HepG2 (cell line): Measurements from ENCODE around the gene DUS1L. TPM values are rescaled to one million over a fixed set of nuclear protein-coding genes. Genes with fewer than 3 reads are reported as not detected.
A peak's percentile ranks its signal among the peaks of the same experiment; 100 is the strongest.

Experiments used
- ATF1 ChIP-seq: IDR thresholded peaks from 2 replicates; pipeline ENCODE4 v1.6.1; 2016; ENCODE audit warnings: mild to moderate bottlenecking, control low read depth
- ATF4 ChIP-seq, 2 experiments: fragments of 450-650 bp in 1 of 2; sonication (generic) in 1 of 2; formaldehyde crosslinking; IDR thresholded peaks; 2 replicates each; pipeline versions ENCODE4 v1.5.0 to v1.8.0; 2020 to 2022; ENCODE audit warnings: mild to moderate bottlenecking in 1 of 2, missing genetic modification reagents in 1 of 2
- CTCF ChIP-seq: sonication (generic); formaldehyde crosslinking; IDR thresholded peaks from 2 replicates; pipeline ENCODE4 v1.5.0; 2020; ENCODE audit warnings: mild to moderate bottlenecking, missing genetic modification reagents, moderate library complexity
- GABPB1 ChIP-seq: IDR thresholded peaks from 2 replicates; pipeline ENCODE4 v1.6.1; 2016; ENCODE audit warnings: mild to moderate bottlenecking, missing genetic modification reagents, moderate library complexity, missing compliant biosample characterization
- HNF4A ChIP-seq: sonication (generic); formaldehyde crosslinking; IDR thresholded peaks from 2 replicates; pipeline ENCODE4 v1.4.0; 2020; ENCODE audit warnings: missing genetic modification reagents
- MIXL1 ChIP-seq: IDR thresholded peaks from 2 replicates; pipeline ENCODE4 v1.6.1; 2016
- PBX3 ChIP-seq: sonication (generic); formaldehyde crosslinking; IDR thresholded peaks from 2 replicates; pipeline ENCODE4 v1.8.1; 2023; ENCODE audit warnings: missing genetic modification reagents, inconsistent platforms, borderline replicate concordance
- PRDM15 ChIP-seq: sonication (generic); formaldehyde crosslinking; IDR thresholded peaks from 2 replicates; pipeline ENCODE4 v1.4.0; 2020; ENCODE audit warnings: missing genetic modification reagents
- SIN3A ChIP-seq: IDR thresholded peaks from 2 replicates; pipeline ENCODE4 v1.6.1; 2011; ENCODE audit warnings: low read depth, mild to moderate bottlenecking, control low read depth, low read length, borderline replicate concordance
- WIZ ChIP-seq: sonication (generic); formaldehyde crosslinking; IDR thresholded peaks from 2 replicates; pipeline ENCODE4 v1.5.1; 2020; ENCODE audit warnings: mild to moderate bottlenecking, missing genetic modification reagents
- ZBTB7B ChIP-seq: sonication (generic); formaldehyde crosslinking; IDR thresholded peaks from 2 replicates; pipeline ENCODE4 v1.4.0; 2020; ENCODE audit warnings: missing genetic modification reagents
- polyA plus RNA-seq, 8 experiments: library from polyadenylated mRNA; depleted of rRNA in 3 of 8; stranded (reverse) in 7 of 8; unstranded in 1 of 8; fragments of >200 nt; fragmentation: Illumina TruSeq in 4 of 8; extraction: Trizol in 4 of 8; gene quantifications; 2 replicates each; pipeline versions ENCODE4 v1.2.1 to v1.2.3, GENCODE V29; 2011 to 2016; ENCODE audit warnings: low read depth in 4 of 8, missing spikeins in 1 of 8, mixed read lengths in 1 of 8; ENCODE audit not compliant: insufficient read depth in 1 of 8
- total RNA-seq, 5 experiments: library from RNA; depleted of rRNA; stranded (reverse); fragments of >200 nt; fragmentation: Illumina TruSeq; extraction: Trizol; gene quantifications; 2 replicates each; pipeline ENCODE4 v1.2.3, GENCODE V29; 2016; ENCODE audit warnings: low read depth in 1 of 5
- TF ChIP-seq, protein P1 (sequence below): sonication (generic); formaldehyde crosslinking; conservative IDR thresholded peaks from 2 replicates; pipeline ENCODE4 v1.4.0; 2020; ENCODE audit warnings: missing genetic modification reagents
- TF ChIP-seq, protein P2 (sequence below): sonication (generic); formaldehyde crosslinking; IDR thresholded peaks from 2 replicates; pipeline ENCODE4 v1.4.0; 2020; ENCODE audit warnings: missing genetic modification reagents

DUS1L gene
- total and polyA plus RNA-seq, 2 of the 13 experiments (the other 11 are each of a cell fraction or from before 2014, with no cell fraction given) = 81.0 to 109 TPM

- peak; percentile 58 for TF ChIP-seq CTCF
- TF ChIP-seq ZBTB7B = 0 out of 2 replicates have a peak, but pooled peaks have one; percentile 6
- TF ChIP-seq ATF1 (CRISPR knock-in tag) = no peak
- TF ChIP-seq WIZ = 0 out of 2 replicates have a peak, but pooled peaks have one; percentile 56
- TF ChIP-seq PRDM15 (CRISPR knock-in tag) = peak; percentile 75
- 0 out of 2 replicates have a peak, but pooled peaks have one; percentile 6 for TF ChIP-seq SIN3A
- 0 out of 2 replicates have a peak, but pooled peaks have one; percentile 0 for TF ChIP-seq GABPB1 (CRISPR knock-in tag)
- TF ChIP-seq HNF4A (CRISPR knock-in tag) = no peak
- no peak for TF ChIP-seq ATF4 (CRISPR knock-in tag; IDR thresholded peaks at IDR 0.05)
- no peak for TF ChIP-seq PBX3
- TF ChIP-seq, protein P1, sequence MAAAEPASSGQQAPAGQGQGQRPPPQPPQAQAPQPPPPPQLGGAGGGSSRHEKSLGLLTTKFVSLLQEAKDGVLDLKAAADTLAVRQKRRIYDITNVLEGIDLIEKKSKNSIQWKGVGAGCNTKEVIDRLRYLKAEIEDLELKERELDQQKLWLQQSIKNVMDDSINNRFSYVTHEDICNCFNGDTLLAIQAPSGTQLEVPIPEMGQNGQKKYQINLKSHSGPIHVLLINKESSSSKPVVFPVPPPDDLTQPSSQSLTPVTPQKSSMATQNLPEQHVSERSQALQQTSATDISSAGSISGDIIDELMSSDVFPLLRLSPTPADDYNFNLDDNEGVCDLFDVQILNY (CRISPR knock-in tag) = no peak
- TF ChIP-seq, protein P2, sequence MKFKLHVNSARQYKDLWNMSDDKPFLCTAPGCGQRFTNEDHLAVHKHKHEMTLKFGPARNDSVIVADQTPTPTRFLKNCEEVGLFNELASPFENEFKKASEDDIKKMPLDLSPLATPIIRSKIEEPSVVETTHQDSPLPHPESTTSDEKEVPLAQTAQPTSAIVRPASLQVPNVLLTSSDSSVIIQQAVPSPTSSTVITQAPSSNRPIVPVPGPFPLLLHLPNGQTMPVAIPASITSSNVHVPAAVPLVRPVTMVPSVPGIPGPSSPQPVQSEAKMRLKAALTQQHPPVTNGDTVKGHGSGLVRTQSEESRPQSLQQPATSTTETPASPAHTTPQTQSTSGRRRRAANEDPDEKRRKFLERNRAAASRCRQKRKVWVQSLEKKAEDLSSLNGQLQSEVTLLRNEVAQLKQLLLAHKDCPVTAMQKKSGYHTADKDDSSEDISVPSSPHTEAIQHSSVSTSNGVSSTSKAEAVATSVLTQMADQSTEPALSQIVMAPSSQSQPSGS (CRISPR knock-in tag) = no peak
- no peak for TF ChIP-seq MIXL1 (CRISPR knock-in tag)
Measured at GRCh38 chr17:82077617-82078358, 12.2 kb upstream of the DUS1L start (continued).
